H1 (cell line): ENCODE results near the gene USP10. TPM values are rescaled to one million over a fixed set of nuclear protein-coding genes. Genes with fewer than 3 reads are reported as not detected.

Experiments used
- BCL11A ChIP-seq, 2 experiments: IDR thresholded peaks; one replicate each; pipeline ENCODE4 v1.6.1; 2011; ENCODE audit warnings: low read depth in 2 of 2, low read length in 2 of 2, mild to moderate bottlenecking in 2 of 2
- FOSL1 ChIP-seq: IDR thresholded peaks from 2 replicates; pipeline ENCODE4 v1.6.1; 2011; ENCODE audit warnings: mild to moderate bottlenecking, low read depth, low read length, moderate library complexity; ENCODE audit not compliant: insufficient read depth
- RNF2 ChIP-seq: fragments of 200-900, 300-1000 bp; sonication (generic); IDR thresholded peaks from 2 replicates; pipeline ENCODE4 v1.7.1; 2016; ENCODE audit warnings: borderline replicate concordance, low read depth, mild to moderate bottlenecking, antibody characterized with exemption, low read length; ENCODE audit not compliant: poor library complexity, severe bottlenecking; ENCODE audit errors: missing control alignments
- SIRT6 ChIP-seq: IDR thresholded peaks from one replicate; pipeline ENCODE4 v1.7.1; 2012; ENCODE audit warnings: low read length, inconsistent platforms
- SP4 ChIP-seq: IDR thresholded peaks from 2 replicates; pipeline ENCODE4 v1.6.1; 2012; ENCODE audit warnings: low read length, inconsistent platforms
- TBP ChIP-seq: IDR thresholded peaks from 2 replicates; pipeline ENCODE4 v1.6.1; 2011; ENCODE audit warnings: low read depth, low read length, improper control_type of control experiment
- TCF12 ChIP-seq: IDR thresholded peaks from 2 replicates; pipeline ENCODE4 v1.6.1; 2011; ENCODE audit warnings: low read depth, mild to moderate bottlenecking, low read length
- polyA plus RNA-seq, 7 experiments: library from polyadenylated mRNA; depleted of rRNA in 3 of 7; stranded (reverse) in 5 of 7; unstranded in 2 of 7; fragments of >200 nt in 5 of 7; fragments of 200-250 nt in 2 of 7; gene quantifications; 1 replicate in 5 of 7; 2 replicates in 1 of 7; 4 replicates in 1 of 7; pipeline versions ENCODE4 v1.2.1 to v1.2.3, GENCODE V29; 2011 to 2013; ENCODE audit warnings: missing spikeins in 2 of 7, mixed read lengths in 2 of 7
- total RNA-seq: library from RNA; stranded (reverse); fragmentation: NEBNext Ultra II Directional; extraction: Animal tissue kit (Norgen Biotek cat#: 25700); gene quantifications from 2 replicates; pipeline ENCODE4 v1.2.1, GENCODE V29; 2021

The USP10 gene
- total and polyA plus RNA-seq, 2 of the 8 experiments (the other 6 are each of a cell fraction or from before 2014, with no cell fraction given), result 171 to 195 TPM

- TF ChIP-seq BCL11A (IDR thresholded peaks at IDR 0.05; ENCODE audit: low read depth in 2 of 2, low read length in 2 of 2), result no peak
- no peak for TF ChIP-seq SP4
- no peak for TF ChIP-seq FOSL1
- TF ChIP-seq TCF12, result no peak
- TF ChIP-seq RNF2, result no peak
- TF ChIP-seq SIRT6, result no peak
- no peak for TF ChIP-seq TBP
These were observed 121.0 kb downstream of the USP10 start (continued) for GRCh38 chr16:84820771-84821170.
